Mesendoderm (in vitro differentiated cells): ENCODE results near the gene CXCL13.

Source experiments
- DNase-seq: peaks from one replicate; pipeline ENCODE4 v3.0.0; 2013
- H2AK5ac ChIP-seq: 2 replicates; pipeline ENCODE4 v1.6.1; 2013; ENCODE audit warnings: low read length, inconsistent platforms
- H2BK120ac ChIP-seq: 2 replicates; pipeline ENCODE4 v1.6.1; 2013; ENCODE audit warnings: low read depth, mild to moderate bottlenecking, low read length, moderate library complexity, mixed read lengths
- H2BK15ac ChIP-seq: replicated peaks from 2 replicates; pipeline ENCODE4 v1.6.1; 2013; ENCODE audit warnings: low read depth, mild to moderate bottlenecking, moderate library complexity
- H2BK5ac ChIP-seq: 2 replicates; pipeline ENCODE4 v1.6.1; 2013; ENCODE audit warnings: low read length, inconsistent platforms
- H3K18ac ChIP-seq: 2 replicates; pipeline ENCODE4 v1.6.1; 2013; ENCODE audit warnings: mild to moderate bottlenecking, low read length, mixed read lengths
- H3K23ac ChIP-seq: one replicate; pipeline ENCODE4 v1.6.1; 2013; ENCODE audit warnings: low read length
- H3K27ac ChIP-seq: 2 replicates; pipeline ENCODE4 v1.5.1; 2013; ENCODE audit warnings: low read depth, mild to moderate bottlenecking, inconsistent platforms, low read length, moderate library complexity
- H3K27me3 ChIP-seq: 2 replicates; pipeline ENCODE4 v1.6.1; 2013; ENCODE audit warnings: low read length, control low read depth, mild to moderate bottlenecking, inconsistent platforms; ENCODE audit not compliant: insufficient read depth, poor library complexity
- H3K36me3 ChIP-seq: 2 replicates; pipeline ENCODE4 v1.6.1; 2013; ENCODE audit warnings: low read length, inconsistent platforms; ENCODE audit not compliant: control insufficient read depth, insufficient read depth
- H3K4ac ChIP-seq: one replicate; pipeline ENCODE4 v1.6.1; 2013; ENCODE audit warnings: low read depth, mild to moderate bottlenecking, low read length, moderate library complexity
- H3K4me1 ChIP-seq: 2 replicates; pipeline ENCODE4 v1.6.1; 2013; ENCODE audit warnings: low read depth, low read length, inconsistent platforms; ENCODE audit not compliant: control insufficient read depth
- H3K4me2 ChIP-seq: 2 replicates; pipeline ENCODE4 v1.6.1; 2013; ENCODE audit warnings: low read length
- H3K4me3 ChIP-seq: 2 replicates; pipeline ENCODE4 v1.5.1; 2013; ENCODE audit warnings: mild to moderate bottlenecking, low read length
- H3K56ac ChIP-seq: one replicate; pipeline ENCODE4 v1.6.1; 2013; ENCODE audit warnings: low read length
- H3K79me1 ChIP-seq: 2 replicates; pipeline ENCODE4 v1.6.1; 2013; ENCODE audit warnings: low read length, inconsistent platforms
- H3K79me2 ChIP-seq: 2 replicates; pipeline ENCODE4 v1.6.1; 2013; ENCODE audit warnings: mild to moderate bottlenecking, low read length; ENCODE audit not compliant: control insufficient read depth, insufficient read depth
- H3K9ac ChIP-seq: 2 replicates; pipeline ENCODE4 v1.6.1; 2013; ENCODE audit warnings: low read length, inconsistent platforms
- H4K5ac ChIP-seq: one replicate; pipeline ENCODE4 v1.6.1; 2013; ENCODE audit warnings: low read length
- H4K8ac ChIP-seq: one replicate; pipeline ENCODE4 v1.6.1; 2013; ENCODE audit warnings: low read depth, mild to moderate bottlenecking, control low read depth, low read length, moderate library complexity
- WGBS: extraction: QIAGEN DNeasy Blood & Tissue Kit; methylation state at CpG from one replicate; pipeline ENCODE4 v1.1.7; 2013; ENCODE audit warnings: low lambda C conversion rate, missing lambda C conversion rate; ENCODE audit not compliant: insufficient coverage; ENCODE audit errors: extremely low coverage; 5-methylcytosine and 5-hydroxymethylcytosine counted together

CXCL13 gene

DNA sequence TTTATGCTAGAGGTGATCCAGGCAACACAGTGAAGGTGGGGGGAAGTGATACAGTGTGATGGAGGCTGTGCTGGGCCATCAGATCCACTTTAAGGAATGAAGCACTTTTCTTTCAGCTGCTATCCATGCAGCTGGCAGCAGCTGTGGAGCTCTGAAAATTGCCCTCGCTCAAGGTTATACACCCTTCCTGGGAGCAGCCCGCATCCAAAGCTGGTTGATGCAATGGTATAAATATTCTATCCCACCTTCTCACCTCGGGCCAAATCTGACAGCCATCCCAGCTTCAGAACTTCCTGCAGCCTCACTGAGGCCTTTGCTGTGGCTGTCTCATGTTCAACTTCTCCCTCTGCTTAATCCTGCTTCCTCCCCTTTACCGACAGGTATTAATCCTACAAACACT lies 18.6 kb downstream of the CXCL13 start:
- Histone ChIP-seq H3K56ac (no peak overlapping the region), H3K36me3 (no peaks in the 10 kb centered on the region), H4K8ac (no peak overlapping the region), H3K4ac (no peak overlapping the region), H3K18ac (no peak overlapping the region), H3K23ac (no peak overlapping the region), H3K4me2 (no peak overlapping the region), H3K79me1 (no peaks in the 10 kb centered on the region), H2BK15ac (no peak overlapping the region), H3K27me3 (no peaks in the 10 kb centered on the region), H4K5ac (no peak overlapping the region), H3K4me1 (no peaks in the 10 kb centered on the region), H2AK5ac (no peak overlapping the region), H3K4me3 (no peak overlapping the region), H3K79me2 (no peaks in the 10 kb centered on the region), H3K9ac (no peak overlapping the region), H2BK120ac (no peak overlapping the region), H3K27ac (no peak overlapping the region), H2BK5ac (no peak overlapping the region)
- DNase-seq = no peak
- WGBS = no CpG with 5 or more reads among the region's 4 CpGs

DNA sequence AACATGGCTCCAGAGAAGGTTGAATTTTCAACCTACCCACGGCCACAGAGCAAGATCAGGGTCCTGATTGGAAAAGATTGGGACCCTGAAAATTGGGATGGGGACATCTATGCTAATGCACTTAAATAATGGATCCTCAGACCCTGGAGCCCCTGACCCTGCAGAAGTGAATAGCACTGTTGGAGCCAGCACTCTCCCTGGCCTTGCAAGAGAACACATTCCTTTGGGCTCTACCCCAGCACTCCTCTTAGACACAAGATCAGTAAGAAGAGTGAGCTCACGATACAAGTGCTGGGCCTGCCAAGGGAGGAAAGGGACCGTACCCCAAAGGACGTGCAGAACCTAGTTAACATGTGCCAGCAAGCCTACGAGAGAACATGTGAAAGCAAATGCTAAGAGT lies 19.9 kb downstream of the CXCL13 start:
- Histone ChIP-seq H3K9ac (no peak overlapping the region), H3K56ac (no peak overlapping the region), H3K18ac (no peak overlapping the region), H3K4me2 (no peak overlapping the region), H2BK15ac (no peak overlapping the region), H3K79me2 (no peaks in the 10 kb centered on the region), H3K36me3 (no peaks in the 10 kb centered on the region), H3K27me3 (no peaks in the 10 kb centered on the region), H3K27ac (no peak overlapping the region), H3K4ac (no peak overlapping the region), H2AK5ac (no peak overlapping the region), H4K5ac (no peak overlapping the region), H4K8ac (no peak overlapping the region), H3K4me3 (no peak overlapping the region), H3K4me1 (no peaks in the 10 kb centered on the region), H2BK5ac (no peak overlapping the region), H3K23ac (no peak overlapping the region), H3K79me1 (no peaks in the 10 kb centered on the region), H2BK120ac (no peak overlapping the region)
- WGBS = no CpG with 5 or more reads among the region's 5 CpGs
- DNase-seq = no peak

DNA sequence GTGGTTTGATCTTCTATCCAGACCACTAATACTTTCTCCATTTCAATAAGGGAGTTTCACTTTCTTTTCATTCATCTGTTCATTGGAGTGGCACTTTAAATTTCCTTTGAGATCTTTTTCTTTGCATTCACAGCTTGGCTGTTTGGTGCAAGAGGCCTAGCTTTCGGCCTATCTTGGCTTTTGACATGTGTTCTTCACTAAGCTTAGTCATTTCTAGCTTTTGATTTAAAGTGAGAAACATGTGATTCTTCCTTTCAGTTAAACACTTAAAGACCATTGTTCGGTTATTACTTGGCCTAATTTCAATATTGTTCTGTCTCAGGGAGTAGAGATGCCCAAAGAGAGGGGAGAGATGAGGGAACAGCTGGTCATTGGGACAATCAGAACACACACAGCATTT lies 24.3 kb downstream of the CXCL13 start:
- WGBS = no CpG with 5 or more reads among the region's 2 CpGs

DNA sequence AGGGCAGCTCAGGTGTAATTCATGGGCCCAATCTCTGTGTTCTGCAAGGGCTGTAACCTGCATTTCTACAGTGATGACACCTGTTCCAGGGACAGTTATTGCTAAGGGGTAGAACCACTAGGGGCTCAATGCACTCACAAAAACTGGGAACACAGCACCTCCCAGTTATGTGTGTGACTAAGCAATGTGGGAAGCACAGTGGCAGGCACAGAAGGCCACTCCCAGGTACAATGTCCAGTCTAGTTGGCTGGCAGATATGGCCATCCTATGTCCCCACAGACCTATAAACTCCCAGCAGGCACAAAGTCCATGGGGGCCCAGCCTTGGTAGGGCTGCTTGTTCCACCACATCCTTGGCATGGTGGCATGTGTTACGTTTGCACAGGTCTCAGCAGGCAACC lies 25.7 kb downstream of the CXCL13 start:
- Histone ChIP-seq H2BK15ac (no peak overlapping the region), H3K4me2 (no peak overlapping the region), H3K4me3 (no peak overlapping the region), H3K4me1 (no peaks in the 10 kb centered on the region), H4K5ac (no peak overlapping the region), H3K79me2 (no peaks in the 10 kb centered on the region), H3K56ac (no peak overlapping the region), H2BK5ac (no peak overlapping the region), H2BK120ac (no peak overlapping the region), H4K8ac (no peak overlapping the region), H3K79me1 (no peaks in the 10 kb centered on the region), H3K18ac (no peak overlapping the region), H3K36me3 (no peaks in the 10 kb centered on the region), H3K27ac (no peak overlapping the region), H3K23ac (no peak overlapping the region), H2AK5ac (no peak overlapping the region), H3K27me3 (no peaks in the 10 kb centered on the region), H3K4ac (no peak overlapping the region), H3K9ac (no peak overlapping the region)
- no peak for DNase-seq
- WGBS = no CpG with 5 or more reads among the region's 1 CpG

More for the DNA sequence above, 24.3 kb downstream of the CXCL13 start:
- Histone ChIP-seq H3K27ac (no peak overlapping the region), H3K79me2 (no peaks in the 10 kb centered on the region), H3K4me2 (no peak overlapping the region), H2BK5ac (no peak overlapping the region), H3K4me3 (no peak overlapping the region), H2AK5ac (no peak overlapping the region), H3K36me3 (no peaks in the 10 kb centered on the region), H3K27me3 (no peaks in the 10 kb centered on the region), H3K4me1 (no peaks in the 10 kb centered on the region), H4K5ac (no peak overlapping the region), H3K23ac (no peak overlapping the region), H2BK15ac (no peak overlapping the region), H3K56ac (no peak overlapping the region), H4K8ac (no peak overlapping the region), H3K9ac (no peak overlapping the region), H3K79me1 (no peaks in the 10 kb centered on the region), H3K18ac (no peak overlapping the region), H2BK120ac (no peak overlapping the region), H3K4ac (no peak overlapping the region)
- DNase-seq = no peak

DNA sequence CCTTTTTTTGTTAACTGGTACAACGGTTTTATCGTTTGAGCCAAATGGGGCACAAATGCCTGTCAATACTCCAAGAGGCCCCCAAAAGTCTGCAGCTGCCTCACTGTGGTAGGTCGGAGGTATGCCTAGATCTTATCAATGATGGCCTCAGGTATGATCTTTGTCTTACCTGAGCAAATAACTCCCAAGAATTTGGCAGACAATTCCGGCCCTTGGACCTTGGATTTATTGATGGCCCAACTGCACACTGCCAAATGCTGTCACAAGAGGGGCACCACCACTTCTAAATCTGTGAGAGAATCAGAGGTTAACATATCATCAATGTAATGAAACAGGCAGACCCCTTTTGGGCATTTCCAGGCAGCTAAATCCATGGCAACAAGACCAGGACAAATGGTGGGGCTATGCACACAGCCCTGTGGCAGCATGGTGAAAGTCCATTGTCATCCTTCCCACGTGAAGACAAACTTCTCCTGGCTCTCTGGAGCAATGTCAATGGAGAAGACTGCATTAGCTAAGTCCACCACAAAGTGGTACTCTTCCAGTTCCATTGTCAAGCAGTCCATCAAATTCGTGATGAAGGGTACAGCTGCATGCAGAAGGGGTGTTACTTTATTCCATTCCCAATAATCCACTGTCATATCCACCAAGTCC lies 28.6 kb downstream of the CXCL13 start:
- Histone ChIP-seq H3K4me3 (no peak overlapping the region), H2BK5ac (no peak overlapping the region), H3K79me1 (no peaks in the 10 kb centered on the region), H3K79me2 (no peaks in the 10 kb centered on the region), H3K36me3 (no peaks in the 10 kb centered on the region), H3K4me2 (no peak overlapping the region), H3K23ac (no peak overlapping the region), H2BK120ac (no peak overlapping the region), H2BK15ac (no peak overlapping the region), H4K5ac (no peak overlapping the region), H3K56ac (no peak overlapping the region), H4K8ac (no peak overlapping the region), H3K27me3 (no peaks in the 10 kb centered on the region), H3K18ac (no peak overlapping the region), H3K4ac (no peak overlapping the region), H2AK5ac (no peak overlapping the region), H3K27ac (no peak overlapping the region), H3K4me1 (no peaks in the 10 kb centered on the region), H3K9ac (no peak overlapping the region)
- no peak for DNase-seq
- no CpG with 5 or more reads among the region's 6 CpGs for WGBS

DNA sequence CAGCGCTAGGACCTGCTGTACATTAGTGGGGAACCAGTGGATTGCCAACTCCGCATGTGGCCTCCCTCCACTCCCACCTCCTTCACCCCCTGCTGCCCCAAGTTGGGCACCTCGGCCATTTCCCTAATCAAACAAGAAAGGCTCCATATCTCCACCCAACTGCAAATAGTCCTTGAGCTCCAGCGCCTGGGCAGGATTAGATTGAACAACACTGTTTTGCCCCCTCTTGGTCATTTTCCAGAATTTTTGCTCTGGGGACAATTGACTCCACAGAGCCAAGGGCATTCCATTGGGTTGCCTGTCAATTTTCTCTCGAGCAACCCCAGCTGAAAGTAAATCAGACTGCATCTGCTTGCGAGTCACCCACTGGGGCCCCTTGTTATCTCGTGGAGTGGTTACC lies 29.6 kb downstream of the CXCL13 start:
- no peak overlapping the region for H3K9ac ChIP-seq
- H4K8ac ChIP-seq = no peak overlapping the region
- WGBS = no CpG with 5 or more reads among the region's 7 CpGs
- H3K79me1 ChIP-seq = no peaks in the 10 kb centered on the region
- no peaks in the 10 kb centered on the region for H3K36me3 ChIP-seq
- no peak overlapping the region for H2BK15ac ChIP-seq
- no peak overlapping the region for H3K56ac ChIP-seq
- H3K4me3 ChIP-seq = no peak overlapping the region
- no peak overlapping the region for H4K5ac ChIP-seq
- no peak overlapping the region for H2AK5ac ChIP-seq
- DNase-seq = no peak
- H3K23ac ChIP-seq = no peak overlapping the region
- no peaks in the 10 kb centered on the region for H3K79me2 ChIP-seq
- no peak overlapping the region for H2BK5ac ChIP-seq
- H3K27ac ChIP-seq = no peak overlapping the region
- no peak overlapping the region for H3K4me2 ChIP-seq
- no peak overlapping the region for H3K4ac ChIP-seq
- no peak overlapping the region for H2BK120ac ChIP-seq
- no peaks in the 10 kb centered on the region for H3K4me1 ChIP-seq
- H3K18ac ChIP-seq = no peak overlapping the region
- H3K27me3 ChIP-seq = no peaks in the 10 kb centered on the region
